PC-9 (cell line): Measurements from ENCODE around the gene ARHGEF17. TPM values are rescaled to one million over a fixed set of nuclear protein-coding genes. Genes with fewer than 3 reads are reported as not detected.

Experiments used
- BruUV-seq: library from RNA; stranded (reverse); fragments of 400-500 nt; replicated peaks from 2 replicates; lab custom pipeline; 2021; lab: Mats Ljungman, UMichigan
- CTCF ChIA-PET: fragments of 300-600 bp; sonication (Branson Sonifier 250); formaldehyde crosslinking; loops from one replicate; lab custom pipeline; 2022; ENCODE audit warnings: antibody characterized with exemption; lab: Charles Lee
- POLR2A ChIA-PET: fragments of 300-600 bp; sonication (Branson Sonifier 250); formaldehyde crosslinking; loops from one replicate; lab custom pipeline; 2022; ENCODE audit warnings: antibody characterized with exemption; ENCODE audit not compliant: unreplicated experiment; lab: Charles Lee
- DNase-seq, 2 experiments: peaks; one replicate each; pipeline versions ENCODE4 v3.0.0 to v3.0.0-alpha.2; 2015 to 2022; ENCODE audit warnings: mixed read lengths in 1 of 2
- H2AFZ ChIP-seq: fragments of 200-600 bp; sonication (generic); 2 replicates; pipeline ENCODE4 v1.8.1; 2017; ENCODE audit warnings: antibody characterized with exemption
- H3F3A ChIP-seq: fragments of 200-600 bp; sonication (generic); 2 replicates; pipeline ENCODE4 v1.8.1; 2017; ENCODE audit warnings: antibody characterized with exemption, mild to moderate bottlenecking, low read depth; ENCODE audit not compliant: insufficient read depth
- H3K27ac ChIP-seq: fragments of 200-600 bp; sonication (generic); 2 replicates; pipeline ENCODE4 v1.6.1; 2016; ENCODE audit warnings: mixed run types
- H3K27me3 ChIP-seq: fragments of 200-600 bp; sonication (generic); 2 replicates; pipeline ENCODE4 v1.6.1; 2016; ENCODE audit warnings: low read depth, mixed run types; ENCODE audit not compliant: insufficient read depth
- H3K36me3 ChIP-seq: fragments of 200-600 bp; sonication (generic); 2 replicates; pipeline ENCODE4 v1.6.1; 2016; ENCODE audit warnings: low read depth, mixed run types
- H3K4me1 ChIP-seq: fragments of 200-600 bp; sonication (generic); replicated peaks from 2 replicates; pipeline ENCODE4 v1.6.1; 2016; ENCODE audit warnings: mixed run types; ENCODE audit not compliant: insufficient read depth
- H3K4me2 ChIP-seq: fragments of 200-600 bp; sonication (generic); 2 replicates; pipeline ENCODE4 v1.6.1; 2017; ENCODE audit warnings: mixed run types
- H3K4me3 ChIP-seq: fragments of 200-600 bp; sonication (generic); 2 replicates; pipeline ENCODE4 v1.6.1; 2016; ENCODE audit warnings: mixed run types
- H3K79me2 ChIP-seq: fragments of 200-600 bp; sonication (generic); 2 replicates; pipeline ENCODE4 v1.6.1; 2017; ENCODE audit warnings: low read depth, mixed run types
- H3K9me2 ChIP-seq: fragments of 200-600 bp; sonication (generic); 2 replicates; pipeline ENCODE4 v1.8.1; 2017; ENCODE audit warnings: mild to moderate bottlenecking; ENCODE audit not compliant: insufficient read depth
- H3K9me3 ChIP-seq: fragments of 200-600 bp; sonication (generic); 2 replicates; pipeline ENCODE4 v1.8.1; 2016; ENCODE audit warnings: low read depth; ENCODE audit not compliant: insufficient read depth
- H4K20me1 ChIP-seq: fragments of 200-600 bp; sonication (generic); 2 replicates; pipeline ENCODE4 v1.8.1; 2017; ENCODE audit not compliant: insufficient read depth
- CTCF ChIP-seq: fragments of 200-600 bp; sonication (generic); conservative IDR thresholded peaks from 2 replicates; pipeline ENCODE4 v1.6.1; 2017; ENCODE audit warnings: mixed run types, antibody characterized with exemption, mild to moderate bottlenecking, moderate library complexity
- EZH2 ChIP-seq: fragments of 200-600 bp; sonication (generic); IDR thresholded peaks from 2 replicates; pipeline ENCODE4 v1.8.0; 2017; ENCODE audit warnings: antibody characterized with exemption, low read depth
- intact Hi-C: fragments of 100-400 bp; cut with micrococcal nuclease; formaldehyde crosslinking; loops from one replicate; pipeline ENCODE4 v1.10.0; 2022; ENCODE audit not compliant: unreplicated experiment
- total RNA-seq: library from RNA; stranded (reverse); gene quantifications from 2 replicates; pipeline ENCODE4 v1.2.3, GENCODE V29; 2021

The ARHGEF17 gene
- total RNA-seq, 1 experiment from 2014 or later: 56.9 TPM

DNA sequence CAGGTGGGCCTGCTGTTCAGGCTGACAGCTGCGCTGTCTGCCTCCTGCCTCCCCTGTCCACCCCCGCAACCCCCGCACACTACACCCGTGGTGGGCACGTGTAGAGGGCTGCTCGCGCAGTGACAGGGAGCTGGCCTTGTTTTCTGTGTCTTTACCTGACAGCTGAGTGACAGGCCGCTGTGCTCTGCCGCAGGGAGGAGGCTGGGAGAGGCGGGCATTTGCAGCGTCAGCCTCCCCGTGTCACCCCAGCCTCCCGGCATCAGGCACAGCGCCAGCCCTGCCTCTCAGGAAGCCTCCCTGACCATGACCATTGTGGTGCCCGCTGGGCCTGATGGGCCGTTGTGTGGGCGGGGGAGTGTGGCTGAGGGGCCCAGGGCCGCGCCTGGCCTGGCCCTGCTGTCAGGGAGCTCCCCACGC lies 36.1 kb downstream of the ARHGEF17 start:
- H3K27ac ChIP-seq: no peak overlapping the region
- intact Hi-C loops: no loop called here
- no peaks in the 10 kb centered on the region for H3K9me3 ChIP-seq
- CTCF ChIA-PET: no interaction called here
- no peak overlapping the region for H2AFZ ChIP-seq
- DNase-seq: no peak
- no peaks in the 10 kb centered on the region for H3K36me3 ChIP-seq
- H3K4me1 ChIP-seq: no peaks in the 10 kb centered on the region
- no peak overlapping the region for H3K4me2 ChIP-seq
- H3K79me2 ChIP-seq: no peaks in the 10 kb centered on the region
- H3K27me3 ChIP-seq: no peaks in the 10 kb centered on the region
- no peak overlapping the region for H3K4me3 ChIP-seq
- no peaks in the 10 kb centered on the region for H3F3A ChIP-seq
- BruUV-seq: no TSS peak
- TF ChIP-seq EZH2 (no peak), CTCF (no peak)
- POLR2A ChIA-PET: no interaction called here
- no peaks in the 10 kb centered on the region for H3K9me2 ChIP-seq
- H4K20me1 ChIP-seq: peaks cover 6% of the 10 kb centered on the region; the same call in 1 of the 2 replicates

DNA sequence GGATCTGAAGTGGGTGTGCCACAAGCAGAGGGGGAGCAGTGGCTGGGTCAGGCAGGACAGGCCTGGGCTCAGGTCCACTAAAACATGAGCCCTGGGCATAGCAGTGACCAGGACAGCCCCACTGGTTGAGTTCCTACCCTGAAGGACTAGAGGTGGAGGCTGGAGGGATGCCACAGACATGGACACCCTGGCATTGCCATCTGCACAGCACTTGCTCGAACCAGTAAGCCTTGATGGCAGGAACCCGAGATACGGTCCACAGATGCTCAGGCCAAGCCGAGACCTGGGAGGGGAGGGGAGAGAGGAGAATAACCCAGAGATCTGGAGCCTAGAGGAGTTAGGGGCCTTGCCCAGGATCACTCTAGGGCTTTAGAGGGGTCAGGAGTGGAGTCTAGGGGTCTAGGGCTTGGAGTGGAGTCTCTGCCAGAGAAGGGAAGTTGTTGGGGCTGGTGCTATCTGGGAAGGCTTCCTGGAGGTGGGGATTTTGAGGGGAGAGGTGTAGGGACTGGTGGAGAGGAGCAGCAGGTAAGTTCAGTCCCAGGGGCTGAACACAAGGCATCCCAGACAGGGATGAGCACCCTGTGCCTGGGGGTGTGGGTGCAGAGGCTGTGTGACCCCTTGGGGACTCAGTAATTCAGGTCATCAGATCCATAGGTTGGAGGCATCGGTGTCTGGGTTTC lies 37.5 kb downstream of the ARHGEF17 start:
- no peaks in the 10 kb centered on the region for H3K36me3 ChIP-seq
- H3K4me3 ChIP-seq: no peak overlapping the region
- H3K4me1 ChIP-seq: no peaks in the 10 kb centered on the region
- BruUV-seq: no TSS peak
- ChIA-PET CTCF (no interaction called here), POLR2A (no interaction called here)
- H3K27me3 ChIP-seq: no peaks in the 10 kb centered on the region
- H3K9me2 ChIP-seq: no peaks in the 10 kb centered on the region
- peaks cover 6% of the 10 kb centered on the region for H4K20me1 ChIP-seq
- DNase-seq: no peak
- no peak overlapping the region for H3K27ac ChIP-seq
- TF ChIP-seq CTCF: no peak
- TF ChIP-seq EZH2: no peak
- H2AFZ ChIP-seq: no peak overlapping the region
- no peak overlapping the region for H3K4me2 ChIP-seq
- H3F3A ChIP-seq: no peaks in the 10 kb centered on the region
- no peaks in the 10 kb centered on the region for H3K79me2 ChIP-seq
- no peaks in the 10 kb centered on the region for H3K9me3 ChIP-seq
- intact Hi-C loops: no loop called here

DNA sequence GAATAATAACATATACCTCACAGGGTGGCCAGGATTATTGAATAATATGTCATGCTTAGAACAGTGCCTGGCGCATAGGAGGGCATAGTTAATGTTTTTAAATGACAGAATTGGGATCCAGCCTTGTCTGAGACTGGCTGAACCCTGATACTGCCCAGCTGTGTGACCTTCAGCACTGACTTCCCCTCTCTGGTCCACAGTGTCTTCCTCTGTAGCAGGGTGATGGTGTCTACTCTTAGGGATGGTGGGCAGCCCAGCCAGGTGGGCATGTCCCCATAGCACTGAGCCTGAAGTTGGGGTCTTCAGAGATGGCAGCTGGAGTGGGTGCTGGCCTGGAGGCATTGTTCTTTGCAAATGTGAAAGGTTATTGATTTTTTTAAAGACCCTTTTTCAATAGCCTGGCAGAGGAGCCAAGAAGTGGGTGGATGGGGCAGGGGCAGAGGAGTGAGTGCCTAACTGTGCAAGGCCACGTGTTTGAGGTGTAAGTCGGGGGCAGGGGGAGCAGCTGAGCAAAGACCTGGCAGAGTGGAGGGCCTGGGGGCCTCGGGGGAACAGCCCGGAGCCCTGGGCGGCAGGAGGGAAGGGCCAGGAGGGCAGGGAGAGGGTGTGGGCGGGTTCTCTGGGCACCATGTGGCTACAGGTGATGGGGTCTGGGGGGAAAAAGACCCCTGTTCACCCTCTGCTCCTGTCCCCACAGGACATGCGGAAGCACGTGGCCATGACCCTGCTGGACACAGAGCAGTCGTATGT lies 38.3 kb downstream of the ARHGEF17 start:
- BruUV-seq: no TSS peak
- no peaks in the 10 kb centered on the region for H3K9me2 ChIP-seq

More for the DNA sequence above, 38.3 kb downstream of the ARHGEF17 start:
- TF ChIP-seq CTCF: no peak
- TF ChIP-seq EZH2: no peak
- H3K4me1 ChIP-seq: no peaks in the 10 kb centered on the region
- no peak for DNase-seq
- intact Hi-C loops: no loop called here
- peaks cover 3% of the 10 kb centered on the region; the same call in 1 of the 2 replicates for H3F3A ChIP-seq
- no peaks in the 10 kb centered on the region for H3K27me3 ChIP-seq
- ChIA-PET CTCF (no interaction called here), POLR2A (no interaction called here)
- peaks cover 8% of the 10 kb centered on the region for H4K20me1 ChIP-seq
- no peaks in the 10 kb centered on the region for H3K9me3 ChIP-seq
- H3K36me3 ChIP-seq: no peaks in the 10 kb centered on the region
- H2AFZ ChIP-seq: no peak overlapping the region
- no peak overlapping the region for H3K27ac ChIP-seq
- no peak overlapping the region for H3K4me2 ChIP-seq
- H3K79me2 ChIP-seq: no peaks in the 10 kb centered on the region
- H3K4me3 ChIP-seq: no peak overlapping the region
